ENCODE results near the gene MEF2C. TPM values are rescaled to one million over a fixed set of nuclear protein-coding genes. Genes with fewer than 3 reads are reported as not detected.

The MEF2C gene
- polyA plus RNA-seq, 3 donors, result 32.0 to 89.3 (median 88.3) TPM

- H3K4me3 Mint-ChIP-seq, result no peak overlapping the region
- peaks cover 6% of the 10 kb centered on the region for H3K4me1 Mint-ChIP-seq
- no peak for DNase-seq
- TF ChIP-seq CTCF (IDR thresholded peaks at IDR 0.05), result no peak
- Histone ChIP-seq H3K4me3 (replicated peaks in 1 of 3; ENCODE audit: low read depth in 2 of 3, low read length in 3 of 3) (no peak overlapping the region), H3K27ac (ENCODE audit: low read depth in 1 of 2, low read length in 2 of 2) (no peak overlapping the region), H4K20me1 (ENCODE audit: insufficient read depth, low read length) (peaks cover 66% of the 10 kb centered on the region), H3K9ac (ENCODE audit: insufficient read depth, low read length, poor library complexity, severe bottlenecking) (no peak overlapping the region), H2AFZ (ENCODE audit: insufficient read depth, low read depth, low read length, poor library complexity, severe bottlenecking) (no peak overlapping the region), H3K4me2 (replicated peaks; ENCODE audit: extremely low read depth, low read length, poor library complexity, severe bottlenecking) (no peak overlapping the region), H3K4me1 (ENCODE audit: control insufficient read depth in 1 of 2, insufficient read depth in 2 of 2, low read length in 2 of 2) (no peaks in the 10 kb centered on the region), H3K79me2 (ENCODE audit: insufficient read depth, low read length) (no peaks in the 10 kb centered on the region), H3K9me3 (replicated peaks in 1 of 2; ENCODE audit: control insufficient read depth in 1 of 2, insufficient read depth in 1 of 2, low read length in 2 of 2) (no peaks in the 10 kb centered on the region), H3K36me3 (replicated peaks in 1 of 2; ENCODE audit: control insufficient read depth in 1 of 2, insufficient read depth in 2 of 2, low read length in 2 of 2) (peaks cover 28 to 70% of the 10 kb centered on the region in 2 donors), H3K27me3 (ENCODE audit: control insufficient read depth in 2 of 2, insufficient read depth in 2 of 2, low read length in 2 of 2) (no peaks in the 10 kb centered on the region)
- H3K36me3 Mint-ChIP-seq, result peaks cover 68 to 70% of the 10 kb centered on the region in 2 donors
- WGBS (ENCODE audit: insufficient coverage), result no CpG with 5 or more reads among the region's 3 CpGs
- peaks cover 0 to under 1% (median 0%) of the 10 kb centered on the region in 7 donors for H3K9me3 Mint-ChIP-seq
- H3K27ac Mint-ChIP-seq, result peak overlapping the region in 1 of 7 donors; percentile 0
- no peaks in the 10 kb centered on the region for H3K27me3 Mint-ChIP-seq (ENCODE audit: low read depth in 3 of 3)
- intact Hi-C loops (cut with micrococcal nuclease), result loop anchor here in 1 of 2 donors (10.0 kb wide), 1 partner anchor 56 kb away; no protein-coding TSS in a partner anchor
These were observed 113.8 kb downstream of the MEF2C start for GRCh38 chr5:88769165-88769564.

GRCh38 chr5:88768411-88768810, 114.6 kb downstream of the MEF2C start:
- Histone ChIP-seq H3K79me2 (ENCODE audit: insufficient read depth, low read length) (no peaks in the 10 kb centered on the region), H3K4me2 (replicated peaks; ENCODE audit: extremely low read depth, low read length, poor library complexity, severe bottlenecking) (no peak overlapping the region), H3K27me3 (ENCODE audit: control insufficient read depth in 2 of 2, insufficient read depth in 2 of 2, low read length in 2 of 2) (no peaks in the 10 kb centered on the region), H3K27ac (ENCODE audit: low read depth in 1 of 2, low read length in 2 of 2) (no peak overlapping the region), H3K9me3 (replicated peaks in 1 of 2; ENCODE audit: control insufficient read depth in 1 of 2, insufficient read depth in 1 of 2, low read length in 2 of 2) (no peaks in the 10 kb centered on the region), H3K4me1 (ENCODE audit: control insufficient read depth in 1 of 2, insufficient read depth in 2 of 2, low read length in 2 of 2) (no peaks in the 10 kb centered on the region), H3K9ac (ENCODE audit: insufficient read depth, low read length, poor library complexity, severe bottlenecking) (no peak overlapping the region), H2AFZ (ENCODE audit: insufficient read depth, low read depth, low read length, poor library complexity, severe bottlenecking) (no peak overlapping the region), H3K4me3 (replicated peaks in 1 of 3; ENCODE audit: low read depth in 2 of 3, low read length in 3 of 3) (no peak overlapping the region), H3K36me3 (replicated peaks in 1 of 2; ENCODE audit: control insufficient read depth in 1 of 2, insufficient read depth in 2 of 2, low read length in 2 of 2) (peaks cover 22 to 64% of the 10 kb centered on the region in 2 donors), H4K20me1 (ENCODE audit: insufficient read depth, low read length) (peaks cover 58% of the 10 kb centered on the region)
- Mint-ChIP-seq H3K27me3 (ENCODE audit: low read depth in 3 of 3) (no peaks in the 10 kb centered on the region), H3K9me3 (no peaks in the 10 kb centered on the region), H3K4me3 (no peak overlapping the region), H3K27ac (peak overlapping the region in 1 of 7 donors; percentile 19), H3K36me3 (peaks cover 62 to 67% of the 10 kb centered on the region in 2 donors), H3K4me1 (peaks cover 6% of the 10 kb centered on the region)
- intact Hi-C loops (cut with micrococcal nuclease), result loop anchor here in 1 of 2 donors (10.0 kb wide), 1 partner anchor 56 kb away; no protein-coding TSS in a partner anchor
- WGBS (ENCODE audit: insufficient coverage), result no CpG with 5 or more reads among the region's 3 CpGs
- TF ChIP-seq CTCF (IDR thresholded peaks at IDR 0.05), result no peak
- no peak for DNase-seq

Data from CD14-positive monocyte (primary cell).